ENCODE results near the gene PTPRE. TPM values are rescaled to one million over a fixed set of nuclear protein-coding genes. Genes with fewer than 3 reads are reported as not detected.

The PTPRE gene
- total and polyA plus RNA-seq, 2 of the 4 experiments (the other 2 are of a cell fraction): 0.34 to 0.54 TPM

- TF ChIP-seq MAFK (IDR thresholded peaks at IDR 0.05; ENCODE audit: low read depth, low read length) (peak; percentile 86), RCOR1 (IDR thresholded peaks at IDR 0.05; ENCODE audit: insufficient replicate concordance, low read length) (no peak)
- H3K4ac ChIP-seq (ENCODE audit: low read depth, low read length): no peak overlapping the region
- H3K9ac ChIP-seq (ENCODE audit: low read depth, low read length): no peak overlapping the region
- ATAC-seq (ENCODE audit: low read depth) (no peak), DNase-seq (no peak)
- H4K8ac ChIP-seq (ENCODE audit: low read depth in 2 of 2, low read length in 2 of 2): no peak overlapping the region
- no peak overlapping the region for H3K27ac ChIP-seq (ENCODE audit: insufficient read depth, low read length)
- no peak overlapping the region for H2BK20ac ChIP-seq (ENCODE audit: low read depth, low read length)
- dilution Hi-C loops (cut with HindIII; ENCODE audit: low sequenced_read_pairs, unreplicated experiment): no loop called here
- no peak overlapping the region for H4K91ac ChIP-seq (ENCODE audit: insufficient read depth, low read depth, low read length)
- no peaks in the 10 kb centered on the region; the same call in 1 of the 2 replicates for H4K20me1 ChIP-seq (ENCODE audit: insufficient read depth, low read length)
- no peak overlapping the region for H2BK120ac ChIP-seq (ENCODE audit: low read depth, low read length)
- no peaks in the 10 kb centered on the region for H3K9me3 ChIP-seq (ENCODE audit: control insufficient read depth, insufficient read depth, low read length)
- 0 out of 2 replicates have a peak, but pooled peaks cover 2% of the 10 kb centered on the region for H3K9me1 ChIP-seq (ENCODE audit: insufficient read depth, low read length)
- ChIA-PET CTCF (interaction anchor here (1.2 to 1.5 kb wide), 4 partner anchors 10 to 36 kb away, joined by 3 to 6 read pairs (median 4); no protein-coding TSS in a partner anchor), POLR2A (ENCODE audit: unreplicated experiment) (interaction anchor here (0.6 kb wide), 1 partner anchor 22 kb away, joined by 6 read pairs; no protein-coding TSS in a partner anchor)
- no peak overlapping the region for H3K4me3 ChIP-seq (ENCODE audit: insufficient read depth, low read depth, low read length)
- H4K5ac ChIP-seq (ENCODE audit: low read depth, low read length): no peak overlapping the region
- no peaks in the 10 kb centered on the region for H3K27me3 ChIP-seq (ENCODE audit: control insufficient read depth, insufficient read depth, low read length)
- no peaks in the 10 kb centered on the region for H3K4me1 ChIP-seq (ENCODE audit: control insufficient read depth, insufficient read depth, low read length)
- H2AK9ac ChIP-seq (replicated peaks; ENCODE audit: low read depth, low read length, poor library complexity): no peak overlapping the region
- no peak overlapping the region for H3K18ac ChIP-seq (ENCODE audit: low read depth, low read length)
- no peak overlapping the region for H2AK5ac ChIP-seq (ENCODE audit: low read depth, low read length)
- H3K79me1 ChIP-seq (ENCODE audit: low read depth in 1 of 2, low read length in 2 of 2): peaks cover 30 to 34% of the 10 kb centered on the region in 2 experiments
- no peak overlapping the region for H3K56ac ChIP-seq (ENCODE audit: extremely low read depth, insufficient read depth, low read length)
- no peak overlapping the region for H3K4me2 ChIP-seq (ENCODE audit: low read depth, low read length)
- WGBS, 2 experiments (ENCODE audit: extremely low coverage in 2 of 2, insufficient read length in 1 of 2): 47% methylated on average over 3 of the region's 13 CpGs; no CpG with 5 or more reads in 1 of the 2 experiments
- no peak overlapping the region for H2BK5ac ChIP-seq (ENCODE audit: low read depth, low read length, poor library complexity, severe bottlenecking)
- no peak overlapping the region for H3K23ac ChIP-seq (ENCODE audit: low read depth, low read length)
- no peak overlapping the region for H2AFZ ChIP-seq (replicated peaks; ENCODE audit: low read length, poor library complexity)
- in situ Hi-C loops (cut with MboI; ENCODE audit: low sequenced_read_pairs): no loop called here
- BruUV-seq (replicated peaks): no TSS peak
- H2BK15ac ChIP-seq (ENCODE audit: low read depth, low read length): no peak overlapping the region
- peaks cover 14% of the 10 kb centered on the region for H3K36me3 ChIP-seq (ENCODE audit: control insufficient read depth, insufficient read depth, low read length)
- intact Hi-C loops (cut with micrococcal nuclease): no loop called here
- H3K14ac ChIP-seq (replicated peaks; ENCODE audit: low read depth, low read length): no peak overlapping the region
Measured at GRCh38 chr10:128116851-128117615, 210.1 kb downstream of the PTPRE start.
